Activated T-cell treated with anti-CD3 and anti-CD28 coated beads, Interleukin-2, amount 50 U/mL, for 1 hour (primary cell): ENCODE measurements around the gene ESR2.
"Not testable (repeated sequence)": the region's sequence is repeated elsewhere in the genome, so short reads cannot be mapped to it uniquely, and the experiment has no call there.

Experiments
- DNase-seq: peaks from one replicate; pipeline ENCODE4 v3.0.0-alpha.2; 2020

ESR2 gene

GRCh38 chr14:64123241-64123822, 170.8 kb downstream of the ESR2 start:
- no peak for DNase-seq

- DNase-seq = no peak
These were observed 174.2 kb downstream of the ESR2 start for GRCh38 chr14:64119980-64120379.

GRCh38 chr14:64119500-64119899, 174.7 kb downstream of the ESR2 start:
- no peak for DNase-seq

- no peak for DNase-seq
These were observed 175.3 kb downstream of the ESR2 start for GRCh38 chr14:64118892-64119291.

- DNase-seq = not testable (repeated sequence)
These were observed 175.8 kb downstream of the ESR2 start for GRCh38 chr14:64118403-64118742.

- DNase-seq = no peak
These were observed 176.3 kb downstream of the ESR2 start for GRCh38 chr14:64117671-64118402.

- DNase-seq = no peak
These were observed 178.8 kb downstream of the ESR2 start for GRCh38 chr14:64115401-64115800.

- no peak for DNase-seq
These were observed 179.4 kb downstream of the ESR2 start for GRCh38 chr14:64114796-64115195.

- no peak for DNase-seq
These were observed 180.0 kb downstream of the ESR2 start for GRCh38 chr14:64114166-64114565.

- DNase-seq = no peak
These were observed 181.1 kb downstream of the ESR2 start for GRCh38 chr14:64112867-64113678.

- DNase-seq = no peak
These were observed 183.4 kb downstream of the ESR2 start for GRCh38 chr14:64110802-64111201.

- no peak for DNase-seq
These were observed 184.2 kb downstream of the ESR2 start for GRCh38 chr14:64109819-64110554.

- DNase-seq = no peak
These were observed 186.7 kb downstream of the ESR2 start for GRCh38 chr14:64107438-64107837.

- DNase-seq = no peak
These were observed 196.1 kb downstream of the ESR2 start for GRCh38 chr14:64098120-64098519.

- DNase-seq = no peak
These were observed 198.6 kb downstream of the ESR2 start for GRCh38 chr14:64095620-64096019.

- DNase-seq = no peak
These were observed 201.2 kb downstream of the ESR2 start for GRCh38 chr14:64092940-64093339.

GRCh38 chr14:64092338-64092737, 201.8 kb downstream of the ESR2 start:
- DNase-seq = no peak

GRCh38 chr14:64091217-64091616, 203.0 kb downstream of the ESR2 start:
- DNase-seq = no peak

GRCh38 chr14:64089920-64090319, 204.3 kb downstream of the ESR2 start:
- DNase-seq = no peak

GRCh38 chr14:64088647-64088964, 205.6 kb downstream of the ESR2 start:
- no peak for DNase-seq

GRCh38 chr14:64082837-64083236, 211.3 kb downstream of the ESR2 start:
- DNase-seq = no peak

- DNase-seq = no peak
These were observed 212.9 kb downstream of the ESR2 start for GRCh38 chr14:64081174-64081746.

GRCh38 chr14:64080452-64080851, 213.7 kb downstream of the ESR2 start:
- no peak for DNase-seq
